Astrocyte of the spinal cord (primary cell): ENCODE data around the gene LCLAT1.
"Not testable (repeated sequence)": the region's sequence is repeated elsewhere in the genome, so short reads cannot be mapped to it uniquely, and the experiment has no call there.

Experiments used
- DNase-seq: peaks from one replicate; pipeline ENCODE4 v3.0.0; 2011; ENCODE audit warnings: low read depth, low spot score
- H3K4me3 ChIP-seq: 2 replicates; pipeline ENCODE4 v1.5.1; 2011; ENCODE audit warnings: low read depth, mild to moderate bottlenecking, low read length, moderate library complexity
- CTCF ChIP-seq: IDR thresholded peaks from 2 replicates; pipeline ENCODE4 v1.5.1; 2012; ENCODE audit warnings: low read depth, mild to moderate bottlenecking, low read length, inconsistent platforms
- in situ Hi-C: cut with HindIII; loops from 2 replicates; pipeline ENCODE4 v1.10.0; 2017; ENCODE audit warnings: low sequenced_read_pairs

LCLAT1 gene

GRCh38 chr2:30511122-30512083, 64.4 kb downstream of the LCLAT1 start:
- DNase-seq = peak; percentile 40
- in situ Hi-C loops = no loop called here
- H3K4me3 ChIP-seq = no peak overlapping the region
- TF ChIP-seq CTCF = no peak

GRCh38 chr2:30512243-30512886, 65.3 kb downstream of the LCLAT1 start:
- DNase-seq = no peak
- no peak for TF ChIP-seq CTCF
- no peak overlapping the region for H3K4me3 ChIP-seq
- in situ Hi-C loops = no loop called here

- DNase-seq, in situ Hi-C loops, H3K4me3 ChIP-seq: not testable (repeated sequence)
Measured at GRCh38 chr2:30513649-30514048, 66.6 kb downstream of the LCLAT1 start.

GRCh38 chr2:30514134-30514847, 67.2 kb downstream of the LCLAT1 start:
- in situ Hi-C loops = no loop called here
- DNase-seq = peak; percentile 58
- H3K4me3 ChIP-seq = no peak overlapping the region
- no peak for TF ChIP-seq CTCF

- in situ Hi-C loops = no loop called here
- TF ChIP-seq CTCF = no peak
- DNase-seq = no peak
- no peak overlapping the region for H3K4me3 ChIP-seq
Measured at GRCh38 chr2:30514848-30515435, 67.9 kb downstream of the LCLAT1 start.

GRCh38 chr2:30516166-30516565, 69.1 kb downstream of the LCLAT1 start:
- DNase-seq = no peak
- TF ChIP-seq CTCF = no peak
- in situ Hi-C loops = no loop called here
- no peak overlapping the region for H3K4me3 ChIP-seq
